CD4-positive, alpha-beta T cell treated with Interleukin-2 at 100 ng/mL for 4 hours (primary cell): ENCODE measurements around the gene SH3RF3.
"Not testable (repeated sequence)": the region's sequence is repeated elsewhere in the genome, so short reads cannot be mapped to it uniquely, and the experiment has no call there.

Source experiments
- DNase-seq: peaks from one replicate; pipeline ENCODE4 v3.0.0-alpha.2; 2020; ENCODE audit warnings: low spot score

SH3RF3 gene

GRCh38 chr2:109527846-109528705 is 399.1 kb downstream of the SH3RF3 start:
- DNase-seq: no peak

GRCh38 chr2:109528811-109529501 is 400.0 kb downstream of the SH3RF3 start:
- DNase-seq: no peak

GRCh38 chr2:109529532-109530449 is 400.8 kb downstream of the SH3RF3 start:
- DNase-seq: no peak

GRCh38 chr2:109530712-109531111 is 401.7 kb downstream of the SH3RF3 start:
- DNase-seq: no peak

- DNase-seq: no peak
Observed at GRCh38 chr2:109531221-109531620, 402.2 kb downstream of the SH3RF3 start.

- no peak for DNase-seq
Observed at GRCh38 chr2:109531896-109532727, 403.1 kb downstream of the SH3RF3 start.

- DNase-seq: no peak
Observed at GRCh38 chr2:109532728-109533076, 403.7 kb downstream of the SH3RF3 start.

- DNase-seq: no peak
Observed at GRCh38 chr2:109533823-109534222, 404.8 kb downstream of the SH3RF3 start.

- DNase-seq: no peak
Observed at GRCh38 chr2:109535217-109535946, 406.4 kb downstream of the SH3RF3 start.

GRCh38 chr2:109536556-109536955 is 407.6 kb downstream of the SH3RF3 start:
- DNase-seq: not testable (repeated sequence)

GRCh38 chr2:109537565-109538222 is 408.7 kb downstream of the SH3RF3 start:
- DNase-seq: no peak

- DNase-seq: no peak
Observed at GRCh38 chr2:109538546-109538945, 409.5 kb downstream of the SH3RF3 start.

- no peak for DNase-seq
Observed at GRCh38 chr2:109542384-109542783, 413.4 kb downstream of the SH3RF3 start.

- DNase-seq: peak; percentile 50
Observed at GRCh38 chr2:109545828-109546713, 417.1 kb downstream of the SH3RF3 start.

GRCh38 chr2:109547280-109547679 is 418.3 kb downstream of the SH3RF3 start:
- no peak for DNase-seq

- DNase-seq: no peak
Observed at GRCh38 chr2:109549016-109549590, 420.1 kb downstream of the SH3RF3 start.
